Ishikawa (cell line): ENCODE measurements around the gene NAV2.

Experiments
- CEBPB ChIP-seq: IDR thresholded peaks from 2 replicates; pipeline ENCODE4 v1.6.1; 2012
- CREB1 ChIP-seq: IDR thresholded peaks from 2 replicates; pipeline ENCODE4 v1.6.1; 2012; ENCODE audit warnings: low read depth
- EGR1 ChIP-seq: IDR thresholded peaks from 2 replicates; pipeline ENCODE4 v1.6.1; 2012
- FOXM1 ChIP-seq: IDR thresholded peaks from 2 replicates; pipeline ENCODE4 v1.6.1; 2012; ENCODE audit warnings: low read depth, borderline replicate concordance
- RAD21 ChIP-seq: IDR thresholded peaks from 2 replicates; pipeline ENCODE4 v1.6.1; 2012; ENCODE audit warnings: low read depth
- TAF1 ChIP-seq: IDR thresholded peaks from 2 replicates; pipeline ENCODE4 v1.6.1; 2012; ENCODE audit warnings: low read depth, mild to moderate bottlenecking
- TCF12 ChIP-seq: IDR thresholded peaks from 2 replicates; pipeline ENCODE4 v1.6.1; 2012; ENCODE audit warnings: low read depth
- ZBTB7A ChIP-seq: IDR thresholded peaks from 2 replicates; pipeline ENCODE4 v1.6.1; 2012; ENCODE audit warnings: low read depth
- TF ChIP-seq, protein P1 (sequence below): IDR thresholded peaks from 2 replicates; pipeline ENCODE4 v1.6.1; 2012
- TF ChIP-seq, protein P2 (sequence below): IDR thresholded peaks from 2 replicates; pipeline ENCODE4 v1.6.1; 2012

GRCh38 chr11:19954899-19955298, 242.3 kb downstream of the NAV2 start:
- TF ChIP-seq RAD21 (no peak), FOXM1 (no peak), CREB1 (no peak), TAF1 (no peak), ZBTB7A (no peak), EGR1 (no peak), TCF12 (no peak), CEBPB (no peak)
- TF ChIP-seq, protein P1, sequence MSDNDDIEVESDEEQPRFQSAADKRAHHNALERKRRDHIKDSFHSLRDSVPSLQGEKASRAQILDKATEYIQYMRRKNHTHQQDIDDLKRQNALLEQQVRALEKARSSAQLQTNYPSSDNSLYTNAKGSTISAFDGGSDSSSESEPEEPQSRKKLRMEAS, result no peak
- TF ChIP-seq, protein P2, sequence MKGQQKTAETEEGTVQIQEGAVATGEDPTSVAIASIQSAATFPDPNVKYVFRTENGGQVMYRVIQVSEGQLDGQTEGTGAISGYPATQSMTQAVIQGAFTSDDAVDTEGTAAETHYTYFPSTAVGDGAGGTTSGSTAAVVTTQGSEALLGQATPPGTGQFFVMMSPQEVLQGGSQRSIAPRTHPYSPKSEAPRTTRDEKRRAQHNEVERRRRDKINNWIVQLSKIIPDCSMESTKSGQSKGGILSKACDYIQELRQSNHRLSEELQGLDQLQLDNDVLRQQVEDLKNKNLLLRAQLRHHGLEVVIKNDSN, result no peak
